GM23338 (cell line): ENCODE data around the gene TRMT2A. TPM values are rescaled to one million over a fixed set of nuclear protein-coding genes. Genes with fewer than 3 reads are reported as not detected.

Source experiments
- ATAC-seq: fragments of 200-7000 bp; cut with Tn5 transposase; 3 replicates; pipeline ENCODE4 v1.9.1; 2020
- DNase-seq: peaks from one replicate; pipeline ENCODE4 v3.0.0-alpha.2; 2015; ENCODE audit warnings: low spot score
- H2AFZ ChIP-seq: fragments of 200-600 bp; sonication (generic); 2 replicates; pipeline ENCODE4 v1.8.0; 2016; ENCODE audit warnings: antibody characterized with exemption, mild to moderate bottlenecking, moderate library complexity
- H3F3A ChIP-seq: fragments of 200-600 bp; sonication (generic); replicated peaks from 2 replicates; pipeline ENCODE4 v1.8.0; 2017; ENCODE audit warnings: antibody characterized with exemption, mixed run types, low read depth
- H3K27ac ChIP-seq: fragments of 200-600 bp; sonication (generic); 2 replicates; pipeline ENCODE4 v1.6.1; 2016; ENCODE audit warnings: low read depth
- H3K27me3 ChIP-seq: fragments of 200-600 bp; sonication (generic); 2 replicates; pipeline ENCODE4 v1.8.0; 2016; ENCODE audit warnings: mild to moderate bottlenecking, mixed run types, moderate library complexity; ENCODE audit not compliant: insufficient read depth
- H3K36me3 ChIP-seq: fragments of 200-600 bp; sonication (generic); 2 replicates; pipeline ENCODE4 v1.8.0; 2016; ENCODE audit warnings: mild to moderate bottlenecking; ENCODE audit not compliant: insufficient read depth
- H3K4me1 ChIP-seq: fragments of 200-600 bp; sonication (generic); 2 replicates; pipeline ENCODE4 v1.8.0; 2016; ENCODE audit warnings: mild to moderate bottlenecking, moderate library complexity; ENCODE audit not compliant: insufficient read depth
- H3K4me2 ChIP-seq: fragments of 200-600 bp; sonication (generic); 2 replicates; pipeline ENCODE4 v1.7.1; 2017; ENCODE audit warnings: mixed run types
- H3K4me3 ChIP-seq: fragments of 200-600 bp; sonication (generic); 2 replicates; pipeline ENCODE4 v1.6.1; 2016; ENCODE audit warnings: mixed run types
- H3K79me2 ChIP-seq: fragments of 200-600 bp; sonication (generic); replicated peaks from 2 replicates; pipeline ENCODE4 v1.8.0; 2017; ENCODE audit warnings: mild to moderate bottlenecking; ENCODE audit not compliant: insufficient read depth
- H3K9me2 ChIP-seq: fragments of 200-600 bp; sonication (generic); 2 replicates; pipeline ENCODE4 v1.8.0; 2017; ENCODE audit not compliant: insufficient read depth
- H4K20me1 ChIP-seq: fragments of 200-600 bp; sonication (generic); replicated peaks from 2 replicates; pipeline ENCODE4 v1.8.0; 2017; ENCODE audit warnings: mild to moderate bottlenecking; ENCODE audit not compliant: insufficient read depth
- H3K27ac Mint-ChIP-seq: 2 replicates; pipeline ENCODE4 v1.8.0; 2020; ENCODE audit warnings: inconsistent platforms, mild to moderate bottlenecking, moderate library complexity, mixed read lengths
- H3K27me3 Mint-ChIP-seq: 3 replicates; pipeline ENCODE4 v1.8.0; 2022; ENCODE audit warnings: low read depth, mild to moderate bottlenecking, moderate library complexity, mixed read lengths, inconsistent platforms; ENCODE audit not compliant: insufficient read depth, poor library complexity
- H3K36me3 Mint-ChIP-seq: 3 replicates; pipeline ENCODE4 v1.8.0; 2021; ENCODE audit warnings: low read depth, mild to moderate bottlenecking, inconsistent platforms, moderate library complexity, mixed read lengths
- H3K4me1 Mint-ChIP-seq: 3 replicates; pipeline ENCODE4 v1.8.0; 2020; ENCODE audit warnings: mild to moderate bottlenecking, inconsistent platforms, mixed read lengths
- H3K4me3 Mint-ChIP-seq: 3 replicates; pipeline ENCODE4 v1.8.0; 2021; ENCODE audit warnings: moderate library complexity, mild to moderate bottlenecking, inconsistent platforms, mixed read lengths
- H3K9me3 Mint-ChIP-seq: 3 replicates; pipeline ENCODE4 v1.8.0; 2020; ENCODE audit warnings: moderate library complexity, mild to moderate bottlenecking, inconsistent platforms, mixed read lengths
- CREB1 ChIP-seq: fragments of 250-450 bp; sonication (Bioruptor Pico); IDR thresholded peaks from 2 replicates; pipeline ENCODE4 v1.5.0; 2020; ENCODE audit warnings: low read depth, mild to moderate bottlenecking, moderate library complexity
- EZH2 ChIP-seq: fragments of 200-600 bp; sonication (generic); IDR thresholded peaks from one replicate; pipeline ENCODE4 v1.8.0; 2017; ENCODE audit warnings: antibody characterized with exemption, mild to moderate bottlenecking, low read depth; ENCODE audit not compliant: unreplicated experiment
- EZH2phosphoT487 ChIP-seq: fragments of 200-600 bp; sonication (generic); IDR thresholded peaks from one replicate; pipeline ENCODE4 v1.8.1; 2018; ENCODE audit warnings: antibody characterized with exemption; ENCODE audit not compliant: unreplicated experiment
- JUNB ChIP-seq: IDR thresholded peaks from one replicate; pipeline ENCODE4 v1.6.1; 2016; ENCODE audit warnings: antibody characterized with exemption; ENCODE audit not compliant: unreplicated experiment
- POLR2AphosphoS5 ChIP-seq: IDR thresholded peaks from 2 replicates; pipeline ENCODE4 v1.6.1; 2016; ENCODE audit warnings: antibody characterized with exemption, low read depth
- STAT1 ChIP-seq: IDR thresholded peaks from one replicate; pipeline ENCODE4 v1.6.1; 2016; ENCODE audit warnings: antibody characterized with exemption; ENCODE audit not compliant: unreplicated experiment
- ZNF114 ChIP-seq: fragments of 250-450 bp; sonication (Bioruptor Pico); IDR thresholded peaks from 2 replicates; pipeline ENCODE4 v1.5.0; 2020; ENCODE audit warnings: mild to moderate bottlenecking, moderate library complexity
- ZNF331 ChIP-seq: fragments of 250-450 bp; sonication (Bioruptor Pico); IDR thresholded peaks from 2 replicates; pipeline ENCODE4 v1.5.0; 2020; ENCODE audit warnings: low read depth, mild to moderate bottlenecking, moderate library complexity
- ZNF462 ChIP-seq: fragments of 250-450 bp; sonication (Bioruptor Pico); IDR thresholded peaks from 2 replicates; pipeline ENCODE4 v1.5.0; 2020; ENCODE audit warnings: mild to moderate bottlenecking, moderate library complexity
- polyA plus RNA-seq: library from polyadenylated mRNA; unstranded; fragments of >200 nt; fragmentation: Nextera tagmentation; extraction: Ambion mirVana; gene quantifications from 2 replicates; pipeline ENCODE4 v1.2.1, GENCODE V29; 2016
- total RNA-seq: library from RNA; depleted of rRNA; stranded (reverse); fragments of >200 nt; shearing (Covaris generic); gene quantifications from 2 replicates; pipeline ENCODE4 v1.2.3, GENCODE V29; 2014
- TF ChIP-seq, protein P1 (sequence below): IDR thresholded peaks from 2 replicates; pipeline ENCODE4 v1.6.1; 2016; ENCODE audit warnings: antibody characterized with exemption
- TF ChIP-seq, protein P2 (sequence below), 2 experiments: fragments of 200-600 bp in 1 of 2; sonication (generic) in 1 of 2; conservative IDR thresholded peaks; 2 replicates each; pipeline versions ENCODE4 v1.5.1 to v1.6.1; 2016 to 2017; ENCODE audit warnings: antibody characterized with exemption in 2 of 2, low read depth in 2 of 2, mild to moderate bottlenecking in 2 of 2, moderate library complexity in 1 of 2

Gene TRMT2A
- total and polyA plus RNA-seq, 2 experiments from 2014 or later: 41.3 to 61.3 TPM

- Histone ChIP-seq H3K4me2 (no peak overlapping the region), H3K36me3 (no peaks in the 10 kb centered on the region), H4K20me1 (no peaks in the 10 kb centered on the region), H3K79me2 (no peaks in the 10 kb centered on the region), H3K4me3 (no peak overlapping the region), H3K27me3 (no peaks in the 10 kb centered on the region), H3F3A (0 out of 2 replicates have a peak, but pooled peaks cover 8% of the 10 kb centered on the region), H3K9me2 (no peaks in the 10 kb centered on the region), H3K4me1 (no peaks in the 10 kb centered on the region), H3K27ac (no peak overlapping the region), H2AFZ (no peak overlapping the region)
- Mint-ChIP-seq H3K9me3 (no peaks in the 10 kb centered on the region), H3K27ac (no peak overlapping the region), H3K27me3 (peaks cover 5% of the 10 kb centered on the region), H3K36me3 (no peaks in the 10 kb centered on the region; the same call in 2 of the 3 replicates), H3K4me3 (no peak overlapping the region), H3K4me1 (no peaks in the 10 kb centered on the region)
- DNase-seq (no peak), ATAC-seq (no peak)
- no peak for TF ChIP-seq POLR2AphosphoS5
- TF ChIP-seq, protein P1, sequence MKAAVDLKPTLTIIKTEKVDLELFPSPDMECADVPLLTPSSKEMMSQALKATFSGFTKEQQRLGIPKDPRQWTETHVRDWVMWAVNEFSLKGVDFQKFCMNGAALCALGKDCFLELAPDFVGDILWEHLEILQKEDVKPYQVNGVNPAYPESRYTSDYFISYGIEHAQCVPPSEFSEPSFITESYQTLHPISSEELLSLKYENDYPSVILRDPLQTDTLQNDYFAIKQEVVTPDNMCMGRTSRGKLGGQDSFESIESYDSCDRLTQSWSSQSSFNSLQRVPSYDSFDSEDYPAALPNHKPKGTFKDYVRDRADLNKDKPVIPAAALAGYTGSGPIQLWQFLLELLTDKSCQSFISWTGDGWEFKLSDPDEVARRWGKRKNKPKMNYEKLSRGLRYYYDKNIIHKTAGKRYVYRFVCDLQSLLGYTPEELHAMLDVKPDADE: no peak
- no peak for TF ChIP-seq STAT1
- no peak for TF ChIP-seq EZH2phosphoT487
- TF ChIP-seq CREB1 (CRISPR knock-in tag): no peak
- no peak for TF ChIP-seq ZNF114 (CRISPR knock-in tag)
- no peak for TF ChIP-seq EZH2
Observed at GRCh38 chr22:20062766-20063083, 54.3 kb downstream of the TRMT2A start.

DNA sequence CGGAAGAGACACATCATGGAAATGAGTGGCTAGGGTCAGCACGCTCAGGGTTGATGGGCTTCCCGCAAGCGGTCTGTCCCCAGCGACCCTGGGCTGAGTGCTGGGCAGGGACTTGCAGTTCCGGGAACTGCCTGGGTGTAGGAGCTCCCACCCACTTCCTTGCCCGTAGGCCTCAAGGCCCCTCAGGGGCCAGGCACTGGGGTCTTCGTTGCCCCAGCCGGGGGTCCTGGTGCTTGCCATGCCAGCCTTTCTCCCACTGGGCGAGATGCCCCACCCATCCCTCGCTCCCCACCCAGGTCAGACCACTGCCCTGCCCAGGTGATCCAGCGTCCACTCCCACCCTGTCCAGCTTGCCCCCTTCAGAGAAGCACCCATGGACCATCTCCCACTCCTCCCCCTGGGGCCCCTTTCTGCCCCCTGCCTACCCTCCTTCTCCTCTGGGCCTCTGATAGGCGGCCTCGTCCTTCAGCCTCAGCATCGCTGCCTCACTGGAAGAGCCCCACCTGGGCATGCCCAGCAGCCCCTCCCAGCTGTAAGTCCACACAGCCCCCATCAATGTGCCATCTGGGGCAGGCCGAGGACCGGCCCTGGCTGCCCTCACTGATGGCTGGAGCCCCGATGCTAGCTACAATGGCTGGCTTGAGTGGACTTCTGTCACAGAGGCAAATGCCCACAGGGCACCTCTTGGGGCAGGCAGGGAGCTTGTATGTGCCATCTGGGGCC lies 54.8 kb downstream of the TRMT2A start:
- no peaks in the 10 kb centered on the region for H3K27me3 ChIP-seq
- H3K79me2 ChIP-seq: no peaks in the 10 kb centered on the region
- no peaks in the 10 kb centered on the region for H3K4me1 ChIP-seq
- no peak overlapping the region for H3K27ac ChIP-seq
- H2AFZ ChIP-seq: no peak overlapping the region
- no peaks in the 10 kb centered on the region for H3K36me3 ChIP-seq
- H3K27ac Mint-ChIP-seq: no peak overlapping the region
- DNase-seq (no peak), ATAC-seq (no peak)
- no peaks in the 10 kb centered on the region for H3K4me1 Mint-ChIP-seq
- no peaks in the 10 kb centered on the region for H4K20me1 ChIP-seq
- no peaks in the 10 kb centered on the region for H3K9me2 ChIP-seq
- H3K27me3 Mint-ChIP-seq: peaks cover 8% of the 10 kb centered on the region
- H3K9me3 Mint-ChIP-seq: no peaks in the 10 kb centered on the region
- no peak overlapping the region for H3K4me2 ChIP-seq
- no peaks in the 10 kb centered on the region; the same call in 2 of the 3 replicates for H3K36me3 Mint-ChIP-seq
- H3K4me3 ChIP-seq: no peak overlapping the region
- no peak overlapping the region for H3K4me3 Mint-ChIP-seq
- 0 out of 2 replicates have a peak, but pooled peaks cover 8% of the 10 kb centered on the region for H3F3A ChIP-seq
- TF ChIP-seq, protein P1: no peak
- no peak for TF ChIP-seq JUNB
- TF ChIP-seq EZH2: no peak
- no peak for TF ChIP-seq STAT1
- TF ChIP-seq ZNF462: no peak
- no peak for TF ChIP-seq CREB1 (CRISPR knock-in tag)
- no peak for TF ChIP-seq ZNF331 (CRISPR knock-in tag)
- TF ChIP-seq, protein P2, sequence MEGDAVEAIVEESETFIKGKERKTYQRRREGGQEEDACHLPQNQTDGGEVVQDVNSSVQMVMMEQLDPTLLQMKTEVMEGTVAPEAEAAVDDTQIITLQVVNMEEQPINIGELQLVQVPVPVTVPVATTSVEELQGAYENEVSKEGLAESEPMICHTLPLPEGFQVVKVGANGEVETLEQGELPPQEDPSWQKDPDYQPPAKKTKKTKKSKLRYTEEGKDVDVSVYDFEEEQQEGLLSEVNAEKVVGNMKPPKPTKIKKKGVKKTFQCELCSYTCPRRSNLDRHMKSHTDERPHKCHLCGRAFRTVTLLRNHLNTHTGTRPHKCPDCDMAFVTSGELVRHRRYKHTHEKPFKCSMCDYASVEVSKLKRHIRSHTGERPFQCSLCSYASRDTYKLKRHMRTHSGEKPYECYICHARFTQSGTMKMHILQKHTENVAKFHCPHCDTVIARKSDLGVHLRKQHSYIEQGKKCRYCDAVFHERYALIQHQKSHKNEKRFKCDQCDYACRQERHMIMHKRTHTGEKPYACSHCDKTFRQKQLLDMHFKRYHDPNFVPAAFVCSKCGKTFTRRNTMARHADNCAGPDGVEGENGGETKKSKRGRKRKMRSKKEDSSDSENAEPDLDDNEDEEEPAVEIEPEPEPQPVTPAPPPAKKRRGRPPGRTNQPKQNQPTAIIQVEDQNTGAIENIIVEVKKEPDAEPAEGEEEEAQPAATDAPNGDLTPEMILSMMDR (conservative IDR thresholded peaks at IDR 0.05; ENCODE audit: low read depth in 2 of 2): no peak
